Ovary (tissue), 3 donors: ENCODE data around the gene LRRIQ1.

ENCODE experiments used
- POLR2A ChIP-seq: fragments of 450-650 bp; IDR thresholded peaks from one replicate; pipeline ENCODE4 v1.6.1; 2017; ENCODE audit warnings: antibody characterized with exemption, mild to moderate bottlenecking, moderate library complexity
- TF ChIP-seq, protein P1 (sequence below), 3 donors: fragments of 450-650 bp in 2 of 3; fragments of 200-600 bp in 1 of 3; IDR thresholded peaks; one replicate each; pipeline versions ENCODE4 v1.5.1 to v1.8.0; 2016 to 2022; ENCODE audit warnings: antibody characterized with exemption in 3 of 3, mild to moderate bottlenecking in 1 of 3
- donor health status: DM: no; HTN: no; CAD: no.

DNA sequence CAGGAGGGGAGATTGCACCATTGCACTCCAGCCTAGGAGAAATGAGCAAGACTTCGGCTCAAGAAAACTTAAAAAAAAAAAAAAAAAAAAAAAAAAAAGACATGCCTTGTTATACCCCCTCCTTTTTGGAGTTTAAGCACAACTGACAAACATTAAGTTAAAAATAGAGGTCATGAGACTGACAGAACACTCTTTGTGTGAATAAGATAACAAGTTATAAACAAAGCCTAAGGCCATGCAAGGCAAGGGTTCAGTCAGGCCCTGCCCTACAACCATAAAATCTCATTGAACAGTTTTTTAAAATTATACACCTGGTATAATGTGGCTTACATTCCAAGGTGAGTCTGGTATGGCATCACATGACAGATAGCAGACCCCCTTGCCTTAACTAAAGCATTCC lies 39.4 kb upstream of the LRRIQ1 start:
- TF ChIP-seq POLR2A, result no peak
- TF ChIP-seq, protein P1, sequence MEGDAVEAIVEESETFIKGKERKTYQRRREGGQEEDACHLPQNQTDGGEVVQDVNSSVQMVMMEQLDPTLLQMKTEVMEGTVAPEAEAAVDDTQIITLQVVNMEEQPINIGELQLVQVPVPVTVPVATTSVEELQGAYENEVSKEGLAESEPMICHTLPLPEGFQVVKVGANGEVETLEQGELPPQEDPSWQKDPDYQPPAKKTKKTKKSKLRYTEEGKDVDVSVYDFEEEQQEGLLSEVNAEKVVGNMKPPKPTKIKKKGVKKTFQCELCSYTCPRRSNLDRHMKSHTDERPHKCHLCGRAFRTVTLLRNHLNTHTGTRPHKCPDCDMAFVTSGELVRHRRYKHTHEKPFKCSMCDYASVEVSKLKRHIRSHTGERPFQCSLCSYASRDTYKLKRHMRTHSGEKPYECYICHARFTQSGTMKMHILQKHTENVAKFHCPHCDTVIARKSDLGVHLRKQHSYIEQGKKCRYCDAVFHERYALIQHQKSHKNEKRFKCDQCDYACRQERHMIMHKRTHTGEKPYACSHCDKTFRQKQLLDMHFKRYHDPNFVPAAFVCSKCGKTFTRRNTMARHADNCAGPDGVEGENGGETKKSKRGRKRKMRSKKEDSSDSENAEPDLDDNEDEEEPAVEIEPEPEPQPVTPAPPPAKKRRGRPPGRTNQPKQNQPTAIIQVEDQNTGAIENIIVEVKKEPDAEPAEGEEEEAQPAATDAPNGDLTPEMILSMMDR (IDR thresholded peaks at IDR 0.05), result no peak
